ENCODE data around the gene KDM8. TPM values are rescaled to one million over a fixed set of nuclear protein-coding genes. Genes with fewer than 3 reads are reported as not detected.

KDM8 gene
- total RNA-seq, 1 experiment from 2014 or later, result 3.7 TPM

DNA sequence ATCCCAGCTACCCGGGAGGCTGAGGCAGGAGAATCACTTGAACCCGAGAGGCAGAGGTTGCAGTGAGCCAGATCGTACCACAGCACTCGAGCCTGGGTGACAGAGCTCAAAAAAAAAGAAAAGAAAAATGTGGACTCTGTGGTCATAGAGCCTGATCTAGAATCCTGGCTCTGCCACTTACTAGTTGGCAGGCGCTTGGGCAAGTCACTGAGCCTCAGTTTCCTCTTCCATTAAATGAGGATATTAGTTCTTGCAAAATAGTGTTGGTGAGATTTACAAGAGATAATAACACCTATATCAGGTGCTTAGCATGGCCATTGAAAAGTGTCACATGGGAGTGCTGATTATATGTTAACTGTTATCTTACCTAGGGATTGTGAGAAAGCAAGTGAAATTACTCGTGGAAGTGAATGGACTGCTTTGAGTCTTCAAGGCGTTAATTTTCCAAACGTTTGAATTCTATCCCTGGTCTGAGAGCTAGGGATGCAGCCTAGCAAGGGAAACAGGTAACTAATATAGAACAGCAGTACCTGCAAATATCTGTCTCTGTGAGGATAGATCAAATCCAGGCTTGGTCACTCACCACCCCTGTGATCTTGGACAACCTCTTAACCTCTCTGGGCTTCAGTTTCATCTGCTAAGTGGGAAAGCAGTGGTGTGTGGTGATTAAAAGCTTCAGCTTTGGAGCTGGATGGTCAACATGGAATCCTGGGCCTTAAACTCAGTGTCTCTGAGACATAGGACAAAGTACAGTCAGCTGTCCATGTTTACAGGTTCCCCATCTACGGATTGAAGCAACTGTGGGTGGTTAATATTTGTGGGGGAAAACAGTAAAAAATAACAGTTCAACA lies 66.2 kb downstream of the KDM8 start:
- intact Hi-C loops (cut with micrococcal nuclease), result loop anchor here (2.0 kb wide), 1 partner anchor 45 kb away; no protein-coding TSS in a partner anchor
- TF ChIP-seq, protein P1, sequence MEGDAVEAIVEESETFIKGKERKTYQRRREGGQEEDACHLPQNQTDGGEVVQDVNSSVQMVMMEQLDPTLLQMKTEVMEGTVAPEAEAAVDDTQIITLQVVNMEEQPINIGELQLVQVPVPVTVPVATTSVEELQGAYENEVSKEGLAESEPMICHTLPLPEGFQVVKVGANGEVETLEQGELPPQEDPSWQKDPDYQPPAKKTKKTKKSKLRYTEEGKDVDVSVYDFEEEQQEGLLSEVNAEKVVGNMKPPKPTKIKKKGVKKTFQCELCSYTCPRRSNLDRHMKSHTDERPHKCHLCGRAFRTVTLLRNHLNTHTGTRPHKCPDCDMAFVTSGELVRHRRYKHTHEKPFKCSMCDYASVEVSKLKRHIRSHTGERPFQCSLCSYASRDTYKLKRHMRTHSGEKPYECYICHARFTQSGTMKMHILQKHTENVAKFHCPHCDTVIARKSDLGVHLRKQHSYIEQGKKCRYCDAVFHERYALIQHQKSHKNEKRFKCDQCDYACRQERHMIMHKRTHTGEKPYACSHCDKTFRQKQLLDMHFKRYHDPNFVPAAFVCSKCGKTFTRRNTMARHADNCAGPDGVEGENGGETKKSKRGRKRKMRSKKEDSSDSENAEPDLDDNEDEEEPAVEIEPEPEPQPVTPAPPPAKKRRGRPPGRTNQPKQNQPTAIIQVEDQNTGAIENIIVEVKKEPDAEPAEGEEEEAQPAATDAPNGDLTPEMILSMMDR (IDR thresholded peaks at IDR 0.05; ENCODE audit: unreplicated experiment), result no peak
- Mint-ChIP-seq H3K4me1 (ENCODE audit: insufficient read depth, unreplicated experiment) (peaks cover 20% of the 10 kb centered on the region), H3K27me3 (ENCODE audit: insufficient read depth, unreplicated experiment) (no peaks in the 10 kb centered on the region), H3K36me3 (ENCODE audit: insufficient read depth, unreplicated experiment) (peaks cover 5% of the 10 kb centered on the region), H3K9me3 (ENCODE audit: unreplicated experiment) (peaks cover 8% of the 10 kb centered on the region), H3K4me3 (ENCODE audit: unreplicated experiment) (peak overlapping the region; percentile 94), H3K27ac (ENCODE audit: low read depth, unreplicated experiment) (peak overlapping the region; percentile 99)
- no TSS peak for BruUV-seq (replicated peaks)
- DNase-seq (ENCODE audit: unreplicated experiment), result no peak
- POLR2A ChIA-PET, result interaction anchor here (1.1 to 2.8 kb wide), 8 partner anchors 16 to 58 kb away, joined by 3 to 14 read pairs (median 6); no protein-coding TSS in a partner anchor
- CTCF ChIA-PET, result interaction anchor here (0.6 to 3.4 kb wide), 5 partner anchors 10 to 99 kb away, joined by 3 to 13 read pairs (median 3); no protein-coding TSS in a partner anchor

DNA sequence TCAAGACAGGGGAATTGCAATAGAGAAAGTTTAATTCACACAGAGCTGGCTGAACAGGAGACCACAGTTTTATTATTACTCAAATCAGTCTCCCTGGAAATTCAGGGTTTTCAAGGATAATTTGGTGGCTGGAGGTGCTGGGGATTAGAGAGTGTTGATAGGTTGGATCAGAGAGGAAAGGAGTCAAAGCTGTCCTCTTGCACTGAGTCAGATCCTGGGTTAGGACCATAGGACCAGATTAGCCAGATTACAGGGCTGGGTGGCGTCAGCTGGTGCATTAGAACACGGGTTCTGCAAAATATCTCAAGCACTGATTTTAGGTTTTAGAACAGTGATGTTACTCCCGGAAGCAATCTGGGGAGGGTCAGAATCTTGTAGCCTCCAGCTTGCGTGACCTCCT lies 67.0 kb downstream of the KDM8 start:
- Mint-ChIP-seq H3K27ac (ENCODE audit: low read depth, unreplicated experiment) (no peak overlapping the region), H3K4me1 (ENCODE audit: insufficient read depth, unreplicated experiment) (peaks cover 15% of the 10 kb centered on the region), H3K36me3 (ENCODE audit: insufficient read depth, unreplicated experiment) (peaks cover 5% of the 10 kb centered on the region), H3K4me3 (ENCODE audit: unreplicated experiment) (no peak overlapping the region), H3K27me3 (ENCODE audit: insufficient read depth, unreplicated experiment) (no peaks in the 10 kb centered on the region), H3K9me3 (ENCODE audit: unreplicated experiment) (peaks cover 8% of the 10 kb centered on the region)
- no TSS peak for BruUV-seq (replicated peaks)
- ChIA-PET CTCF (interaction anchor here (0.6 to 3.4 kb wide), 6 partner anchors 9 to 147 kb away, joined by 3 to 13 read pairs (median 3); no protein-coding TSS in a partner anchor), POLR2A (interaction anchor here (1.1 to 2.8 kb wide), 2 partner anchors 49 to 59 kb away, joined by 3 to 14 read pairs; no protein-coding TSS in a partner anchor)
- TF ChIP-seq, protein P1 (IDR thresholded peaks at IDR 0.05; ENCODE audit: unreplicated experiment), result no peak
- DNase-seq (ENCODE audit: unreplicated experiment), result no peak
- intact Hi-C loops (cut with micrococcal nuclease), result no loop called here

Other genes with a start within 250 kb of the KDM8 start
- not detected in 2 replicates for gene C16orf82, start 136.6 kb upstream of the KDM8 start, total RNA-seq (2022)
- gene NSMCE1, start 65.2 kb downstream of the KDM8 start, total RNA-seq (2022), result 106 and 119 TPM in 2 replicates
- gene IL4R, start 110.4 kb downstream of the KDM8 start, total RNA-seq (2022), result 50.4 and 51.9 TPM in 2 replicates
- gene IL21R, start 198.6 kb downstream of the KDM8 start, total RNA-seq (2022), result 0.15 and 0.21 TPM in 2 replicates